Tibial nerve (tissue), 3 donors: ENCODE results near the gene EPHA3.

Experiments used
- CTCF ChIP-seq, 5 experiments: fragments of 200-600 bp in 3 of 5; fragments of 450-650 bp in 2 of 5; sonication (generic) in 3 of 5; IDR thresholded peaks; one replicate each; pipeline ENCODE4 v1.5.1; 2016 to 2019; ENCODE audit warnings: antibody characterized with exemption in 5 of 5, mild to moderate bottlenecking in 3 of 5, moderate library complexity in 2 of 5
- POLR2A ChIP-seq, 2 donors: fragments of 450-650 bp; IDR thresholded peaks; one replicate each; pipeline ENCODE4 v1.6.1; 2017; ENCODE audit warnings: antibody characterized with exemption in 2 of 2, mild to moderate bottlenecking in 2 of 2, moderate library complexity in 2 of 2

GRCh38 chr3:89303701-89304100 lies 196.3 kb downstream of the EPHA3 start:
- TF ChIP-seq POLR2A (IDR thresholded peaks at IDR 0.05) = no peak
- TF ChIP-seq CTCF (IDR thresholded peaks at IDR 0.05) = no peak
